Ishikawa (cell line): Measurements from ENCODE around the gene CGB3.

ENCODE experiments used
- EGR1 ChIP-seq: IDR thresholded peaks from 2 replicates; pipeline ENCODE4 v1.6.1; 2012
- EP300 ChIP-seq: IDR thresholded peaks from 2 replicates; pipeline ENCODE4 v1.6.1; 2012; ENCODE audit warnings: borderline replicate concordance
- RAD21 ChIP-seq: IDR thresholded peaks from 2 replicates; pipeline ENCODE4 v1.6.1; 2012; ENCODE audit warnings: low read depth
- ZBTB7A ChIP-seq: IDR thresholded peaks from 2 replicates; pipeline ENCODE4 v1.6.1; 2012; ENCODE audit warnings: low read depth
- TF ChIP-seq, protein P1 (sequence below): IDR thresholded peaks from 2 replicates; pipeline ENCODE4 v1.6.1; 2012
- TF ChIP-seq, protein P2 (sequence below): IDR thresholded peaks from 2 replicates; pipeline ENCODE4 v1.6.1; 2012; ENCODE audit warnings: low read depth, mild to moderate bottlenecking

DNA sequence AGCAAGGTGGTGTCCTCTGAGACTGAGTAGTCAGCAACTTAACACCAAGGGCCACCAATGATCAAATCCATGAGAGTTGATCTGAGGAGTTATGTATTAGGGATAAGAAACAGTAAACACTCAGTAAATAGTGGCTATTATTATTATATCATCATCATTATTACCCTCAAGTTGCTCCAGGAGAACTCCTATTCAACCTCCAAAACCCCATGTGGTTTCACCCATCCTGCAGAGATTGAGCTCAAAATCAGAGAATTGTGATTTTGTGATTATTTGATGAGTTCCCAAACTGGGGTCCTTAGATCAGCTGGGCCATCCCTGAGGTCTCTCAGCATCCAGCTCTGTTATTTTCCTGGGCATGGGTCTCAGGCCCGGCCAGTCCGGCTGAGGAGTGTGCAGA, 36.9 kb upstream of the CGB3 start:
- TF ChIP-seq EGR1: no peak
- no peak for TF ChIP-seq EP300
- no peak for TF ChIP-seq RAD21
- no peak for TF ChIP-seq ZBTB7A
- TF ChIP-seq, protein P1, sequence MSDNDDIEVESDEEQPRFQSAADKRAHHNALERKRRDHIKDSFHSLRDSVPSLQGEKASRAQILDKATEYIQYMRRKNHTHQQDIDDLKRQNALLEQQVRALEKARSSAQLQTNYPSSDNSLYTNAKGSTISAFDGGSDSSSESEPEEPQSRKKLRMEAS: no peak
- TF ChIP-seq, protein P2, sequence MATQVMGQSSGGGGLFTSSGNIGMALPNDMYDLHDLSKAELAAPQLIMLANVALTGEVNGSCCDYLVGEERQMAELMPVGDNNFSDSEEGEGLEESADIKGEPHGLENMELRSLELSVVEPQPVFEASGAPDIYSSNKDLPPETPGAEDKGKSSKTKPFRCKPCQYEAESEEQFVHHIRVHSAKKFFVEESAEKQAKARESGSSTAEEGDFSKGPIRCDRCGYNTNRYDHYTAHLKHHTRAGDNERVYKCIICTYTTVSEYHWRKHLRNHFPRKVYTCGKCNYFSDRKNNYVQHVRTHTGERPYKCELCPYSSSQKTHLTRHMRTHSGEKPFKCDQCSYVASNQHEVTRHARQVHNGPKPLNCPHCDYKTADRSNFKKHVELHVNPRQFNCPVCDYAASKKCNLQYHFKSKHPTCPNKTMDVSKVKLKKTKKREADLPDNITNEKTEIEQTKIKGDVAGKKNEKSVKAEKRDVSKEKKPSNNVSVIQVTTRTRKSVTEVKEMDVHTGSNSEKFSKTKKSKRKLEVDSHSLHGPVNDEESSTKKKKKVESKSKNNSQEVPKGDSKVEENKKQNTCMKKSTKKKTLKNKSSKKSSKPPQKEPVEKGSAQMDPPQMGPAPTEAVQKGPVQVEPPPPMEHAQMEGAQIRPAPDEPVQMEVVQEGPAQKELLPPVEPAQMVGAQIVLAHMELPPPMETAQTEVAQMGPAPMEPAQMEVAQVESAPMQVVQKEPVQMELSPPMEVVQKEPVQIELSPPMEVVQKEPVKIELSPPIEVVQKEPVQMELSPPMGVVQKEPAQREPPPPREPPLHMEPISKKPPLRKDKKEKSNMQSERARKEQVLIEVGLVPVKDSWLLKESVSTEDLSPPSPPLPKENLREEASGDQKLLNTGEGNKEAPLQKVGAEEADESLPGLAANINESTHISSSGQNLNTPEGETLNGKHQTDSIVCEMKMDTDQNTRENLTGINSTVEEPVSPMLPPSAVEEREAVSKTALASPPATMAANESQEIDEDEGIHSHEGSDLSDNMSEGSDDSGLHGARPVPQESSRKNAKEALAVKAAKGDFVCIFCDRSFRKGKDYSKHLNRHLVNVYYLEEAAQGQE: no peak
